GM12873 (cell line): Measurements from ENCODE around the gene MAP3K20.

ENCODE experiments used
- CTCF ChIP-seq: IDR thresholded peaks from 2 replicates; pipeline ENCODE4 v1.5.1; 2012; ENCODE audit warnings: low read depth, mild to moderate bottlenecking, moderate library complexity, low read length, control low read depth; ENCODE audit not compliant: insufficient read depth; ENCODE audit errors: missing control alignments

MAP3K20 gene

GRCh38 chr2:173075781-173076580, at the start of gene MAP3K20:
TSS of gene MAP3K20 (plus strand) at chr2:173075846. CDS start at chr2:173091032, 15,186 bp downstream.
- peak; percentile 30 for TF ChIP-seq CTCF

- no peak for TF ChIP-seq CTCF
Measured at GRCh38 chr2:173026479-173026878, 49.2 kb upstream of the MAP3K20 start.

- peak; percentile 84 for TF ChIP-seq CTCF
Measured at GRCh38 chr2:173027181-173028128, 48.2 kb upstream of the MAP3K20 start.

GRCh38 chr2:173028141-173028540, 47.5 kb upstream of the MAP3K20 start:
- no peak for TF ChIP-seq CTCF

- no peak for TF ChIP-seq CTCF
Measured at GRCh38 chr2:173028671-173029070, 47.0 kb upstream of the MAP3K20 start.

- no peak for TF ChIP-seq CTCF
Measured at GRCh38 chr2:173030561-173031490, 44.8 kb upstream of the MAP3K20 start.

- no peak for TF ChIP-seq CTCF
Measured at GRCh38 chr2:173032032-173032431, 43.6 kb upstream of the MAP3K20 start.
